Right lobe of liver (tissue), 4 donors: ENCODE measurements around the gene CD81.

ENCODE experiments used
- POLR2A ChIP-seq: fragments of 450-650 bp; IDR thresholded peaks from one replicate; pipeline ENCODE4 v1.6.1; 2017; ENCODE audit warnings: antibody characterized with exemption, mild to moderate bottlenecking
- TF ChIP-seq, protein P1 (sequence below), 4 donors: fragments of 200-600 bp in 3 of 4; fragments of 450-650 bp in 1 of 4; IDR thresholded peaks; one replicate each; pipeline versions ENCODE4 v1.5.1 to v1.8.0; 2016 to 2022; ENCODE audit warnings: antibody characterized with exemption in 4 of 4, mild to moderate bottlenecking in 2 of 4
- donor health status: DM: no; HTN: no; CAD: no.
- donor health status: DM: no; HTN: no; CAD: no.
- donor health status: DM: no; HTN: yes; CAD: no.

DNA sequence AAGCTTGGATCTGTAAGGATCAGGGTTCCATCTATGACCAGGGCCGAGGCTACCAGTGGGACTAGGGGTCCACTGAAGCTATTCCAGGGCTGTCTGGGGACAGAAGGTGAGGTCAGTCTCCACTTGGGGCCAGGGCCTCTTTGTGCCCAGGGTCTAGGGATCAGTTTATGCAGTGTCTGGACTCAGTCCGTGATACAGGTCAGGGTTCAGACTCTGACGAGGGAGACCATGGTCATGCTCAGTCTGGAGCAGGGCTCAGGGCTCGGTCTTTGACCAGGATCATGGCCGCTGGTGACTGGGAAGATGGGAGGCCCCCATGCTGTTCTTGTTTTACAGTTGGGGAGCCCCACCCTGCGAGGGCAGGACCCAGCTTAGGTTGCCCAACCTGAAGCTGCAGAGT is 35.2 kb downstream of the CD81 start:
- TF ChIP-seq, protein P1, sequence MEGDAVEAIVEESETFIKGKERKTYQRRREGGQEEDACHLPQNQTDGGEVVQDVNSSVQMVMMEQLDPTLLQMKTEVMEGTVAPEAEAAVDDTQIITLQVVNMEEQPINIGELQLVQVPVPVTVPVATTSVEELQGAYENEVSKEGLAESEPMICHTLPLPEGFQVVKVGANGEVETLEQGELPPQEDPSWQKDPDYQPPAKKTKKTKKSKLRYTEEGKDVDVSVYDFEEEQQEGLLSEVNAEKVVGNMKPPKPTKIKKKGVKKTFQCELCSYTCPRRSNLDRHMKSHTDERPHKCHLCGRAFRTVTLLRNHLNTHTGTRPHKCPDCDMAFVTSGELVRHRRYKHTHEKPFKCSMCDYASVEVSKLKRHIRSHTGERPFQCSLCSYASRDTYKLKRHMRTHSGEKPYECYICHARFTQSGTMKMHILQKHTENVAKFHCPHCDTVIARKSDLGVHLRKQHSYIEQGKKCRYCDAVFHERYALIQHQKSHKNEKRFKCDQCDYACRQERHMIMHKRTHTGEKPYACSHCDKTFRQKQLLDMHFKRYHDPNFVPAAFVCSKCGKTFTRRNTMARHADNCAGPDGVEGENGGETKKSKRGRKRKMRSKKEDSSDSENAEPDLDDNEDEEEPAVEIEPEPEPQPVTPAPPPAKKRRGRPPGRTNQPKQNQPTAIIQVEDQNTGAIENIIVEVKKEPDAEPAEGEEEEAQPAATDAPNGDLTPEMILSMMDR (IDR thresholded peaks at IDR 0.05), result no peak
- TF ChIP-seq POLR2A, result no peak
